GM21360 (cell line): Measurements from ENCODE around the gene BLOC1S3.

Experiments
- ATAC-seq: cut with Tn5 transposase; IDR thresholded peaks from one replicate; pipeline ENCODE4 v1.9.1; 2021; ENCODE audit warnings: mild to moderate bottlenecking, moderate library complexity; ENCODE audit not compliant: unreplicated experiment

Gene BLOC1S3

GRCh38 chr19:45161738-45162607, 16.6 kb upstream of the BLOC1S3 start:
- no peak for ATAC-seq

GRCh38 chr19:45162608-45163143, 15.9 kb upstream of the BLOC1S3 start:
- no peak for ATAC-seq

GRCh38 chr19:45163156-45163555, 15.4 kb upstream of the BLOC1S3 start:
- no peak for ATAC-seq

- ATAC-seq = no peak
Observed at GRCh38 chr19:45163751-45164460, 14.7 kb upstream of the BLOC1S3 start.

GRCh38 chr19:45164577-45165335, 13.8 kb upstream of the BLOC1S3 start:
- ATAC-seq = peak; percentile 54

GRCh38 chr19:45166723-45167252, 11.8 kb upstream of the BLOC1S3 start:
- ATAC-seq = no peak

- ATAC-seq = no peak
Observed at GRCh38 chr19:45168767-45169351, 9.7 kb upstream of the BLOC1S3 start.

- no peak for ATAC-seq
Observed at GRCh38 chr19:45169602-45170001, 9.0 kb upstream of the BLOC1S3 start.

GRCh38 chr19:45170146-45171106, 8.2 kb upstream of the BLOC1S3 start:
- ATAC-seq = no peak

GRCh38 chr19:45171211-45171623, 7.4 kb upstream of the BLOC1S3 start:
- ATAC-seq = no peak

- ATAC-seq = no peak
Observed at GRCh38 chr19:45172173-45172572, 6.4 kb upstream of the BLOC1S3 start.

- ATAC-seq = no peak
Observed at GRCh38 chr19:45172611-45173208, 5.9 kb upstream of the BLOC1S3 start.

- ATAC-seq = no peak
Observed at GRCh38 chr19:45173816-45174215, 4.8 kb upstream of the BLOC1S3 start.

- ATAC-seq = no peak
Observed at GRCh38 chr19:45175515-45176345, 2.9 kb upstream of the BLOC1S3 start.

GRCh38 chr19:45177817-45178261, 745 bp upstream of the BLOC1S3 start, which contains the start of gene TRAPPC6A:
Gene TRAPPC6A (minus strand): TSS chr19:45178237. CDS start chr19:45178218, 19 bp downstream.
- no peak for ATAC-seq

- ATAC-seq = no peak
Observed at GRCh38 chr19:45179072-45179891, 698 bp downstream of the BLOC1S3 start.

- no peak for ATAC-seq
Observed at GRCh38 chr19:45179892-45180370, 1.3 kb downstream of the BLOC1S3 start.
